Neural progenitor cell (in vitro differentiated cells): Measurements from ENCODE around the gene ARHGAP26. TPM values are rescaled to one million over a fixed set of nuclear protein-coding genes. Genes with fewer than 3 reads are reported as not detected.
A peak's percentile ranks its signal among the peaks of the same experiment; 100 is the strongest.

Source experiments
- DNase-seq: peaks from one replicate; pipeline ENCODE4 v3.0.0-alpha.2; 2016; ENCODE audit warnings: low spot score
- H2AFZ ChIP-seq: fragments of 200-600 bp; sonication (generic); replicated peaks from 2 replicates; pipeline ENCODE4 v1.6.1; 2016; ENCODE audit warnings: antibody characterized with exemption
- H3F3A ChIP-seq: fragments of 200-600 bp; sonication (generic); 2 replicates; pipeline ENCODE4 v1.6.1; 2016; ENCODE audit warnings: antibody characterized with exemption, low read depth
- H3K27ac ChIP-seq: fragments of 200-600 bp; sonication (generic); 2 replicates; pipeline ENCODE4 v1.5.1; 2016; ENCODE audit warnings: mild to moderate bottlenecking
- H3K27me3 ChIP-seq: fragments of 200-600 bp; sonication (generic); 2 replicates; pipeline ENCODE4 v1.6.1; 2016; ENCODE audit warnings: mild to moderate bottlenecking, moderate library complexity
- H3K36me3 ChIP-seq: fragments of 200-600 bp; sonication (generic); 2 replicates; pipeline ENCODE4 v1.5.1; 2016
- H3K4me1 ChIP-seq: fragments of 200-600 bp; sonication (generic); 2 replicates; pipeline ENCODE4 v1.6.1; 2016; ENCODE audit warnings: mixed run types
- H3K4me2 ChIP-seq: fragments of 200-600 bp; sonication (generic); 2 replicates; pipeline ENCODE4 v1.6.1; 2016
- H3K4me3 ChIP-seq: fragments of 200-600 bp; sonication (generic); 2 replicates; pipeline ENCODE4 v1.5.1; 2016
- H3K79me2 ChIP-seq: fragments of 200-600 bp; sonication (generic); 2 replicates; pipeline ENCODE4 v1.6.1; 2016; ENCODE audit warnings: low read depth
- H3K9ac ChIP-seq: fragments of 200-600 bp; sonication (generic); 2 replicates; pipeline ENCODE4 v1.6.1; 2016
- H3K9me3 ChIP-seq: fragments of 200-600 bp; sonication (generic); 2 replicates; pipeline ENCODE4 v1.5.1; 2016; ENCODE audit warnings: low read depth
- H4K20me1 ChIP-seq: fragments of 200-600 bp; sonication (generic); 2 replicates; pipeline ENCODE4 v1.6.1; 2016; ENCODE audit warnings: low read depth
- H3K27ac Mint-ChIP-seq: 3 replicates; pipeline ENCODE4 v1.8.0; 2021; ENCODE audit warnings: mixed read lengths
- H3K27me3 Mint-ChIP-seq: 2 replicates; pipeline ENCODE4 v1.8.0; 2022; ENCODE audit warnings: low read depth, mild to moderate bottlenecking, inconsistent platforms, moderate library complexity, mixed read lengths; ENCODE audit not compliant: insufficient read depth
- H3K36me3 Mint-ChIP-seq: 3 replicates; pipeline ENCODE4 v1.8.0; 2021; ENCODE audit warnings: mixed read lengths
- H3K4me1 Mint-ChIP-seq: 3 replicates; pipeline ENCODE4 v1.8.0; 2021; ENCODE audit warnings: mixed read lengths
- H3K4me3 Mint-ChIP-seq: 3 replicates; pipeline ENCODE4 v1.8.0; 2021; ENCODE audit warnings: mild to moderate bottlenecking, moderate library complexity, mixed read lengths
- H3K9me3 Mint-ChIP-seq: 3 replicates; pipeline ENCODE4 v1.8.0; 2020; ENCODE audit warnings: mixed read lengths
- EZH2 ChIP-seq: fragments of 200-600 bp; sonication (generic); IDR thresholded peaks from 2 replicates; pipeline ENCODE4 v1.6.1; 2017; ENCODE audit warnings: antibody characterized with exemption, mild to moderate bottlenecking, moderate library complexity
- EZH2phosphoT487 ChIP-seq: fragments of 200-600 bp; sonication (generic); IDR thresholded peaks from 2 replicates; pipeline ENCODE4 v1.6.1; 2017; ENCODE audit warnings: antibody characterized with exemption
- total RNA-seq: library from RNA; depleted of rRNA; stranded (reverse); fragments of >200 nt; gene quantifications from 2 replicates; pipeline ENCODE4 v1.2.3, GENCODE V29; 2015; ENCODE audit warnings: low replicate concordance
- TF ChIP-seq, protein P1 (sequence below): fragments of 200-600 bp; sonication (generic); IDR thresholded peaks from 2 replicates; pipeline ENCODE4 v1.5.1; 2017; ENCODE audit warnings: antibody characterized with exemption, mild to moderate bottlenecking

ARHGAP26 gene
- total RNA-seq, 1 donor from 2014 or later, result 7.0 TPM

DNA sequence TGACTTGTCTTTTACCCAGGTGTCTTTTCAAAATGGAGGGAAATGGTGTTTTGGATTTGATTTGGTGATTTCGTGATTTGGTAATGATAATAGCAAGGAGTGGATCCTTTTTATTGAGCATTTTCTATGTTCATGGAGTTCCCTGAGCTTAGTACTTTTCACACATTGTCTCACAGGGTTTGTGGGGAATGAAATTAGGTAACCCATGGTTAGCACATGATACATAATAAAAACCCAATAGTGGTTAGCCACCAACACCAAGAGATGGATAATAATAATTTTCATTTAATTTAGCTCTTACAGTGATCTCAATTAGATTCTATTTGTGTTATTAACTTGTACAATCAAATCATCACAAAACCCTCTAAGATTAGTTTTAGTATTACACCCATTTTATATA, 65.4 kb downstream of the ARHGAP26 start:
- H3K27ac Mint-ChIP-seq, result no peak overlapping the region
- no peak overlapping the region for H3K9ac ChIP-seq
- peaks cover 5% of the 10 kb centered on the region for H4K20me1 ChIP-seq
- no peak for TF ChIP-seq EZH2phosphoT487
- TF ChIP-seq, protein P1, sequence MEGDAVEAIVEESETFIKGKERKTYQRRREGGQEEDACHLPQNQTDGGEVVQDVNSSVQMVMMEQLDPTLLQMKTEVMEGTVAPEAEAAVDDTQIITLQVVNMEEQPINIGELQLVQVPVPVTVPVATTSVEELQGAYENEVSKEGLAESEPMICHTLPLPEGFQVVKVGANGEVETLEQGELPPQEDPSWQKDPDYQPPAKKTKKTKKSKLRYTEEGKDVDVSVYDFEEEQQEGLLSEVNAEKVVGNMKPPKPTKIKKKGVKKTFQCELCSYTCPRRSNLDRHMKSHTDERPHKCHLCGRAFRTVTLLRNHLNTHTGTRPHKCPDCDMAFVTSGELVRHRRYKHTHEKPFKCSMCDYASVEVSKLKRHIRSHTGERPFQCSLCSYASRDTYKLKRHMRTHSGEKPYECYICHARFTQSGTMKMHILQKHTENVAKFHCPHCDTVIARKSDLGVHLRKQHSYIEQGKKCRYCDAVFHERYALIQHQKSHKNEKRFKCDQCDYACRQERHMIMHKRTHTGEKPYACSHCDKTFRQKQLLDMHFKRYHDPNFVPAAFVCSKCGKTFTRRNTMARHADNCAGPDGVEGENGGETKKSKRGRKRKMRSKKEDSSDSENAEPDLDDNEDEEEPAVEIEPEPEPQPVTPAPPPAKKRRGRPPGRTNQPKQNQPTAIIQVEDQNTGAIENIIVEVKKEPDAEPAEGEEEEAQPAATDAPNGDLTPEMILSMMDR, result no peak
- TF ChIP-seq EZH2, result no peak
- peaks cover 3% of the 10 kb centered on the region for H3K27me3 Mint-ChIP-seq
- H3K9me3 Mint-ChIP-seq, result no peaks in the 10 kb centered on the region
- no peak overlapping the region for H3K27ac ChIP-seq
- no peaks in the 10 kb centered on the region for H3K36me3 Mint-ChIP-seq
- H3K4me1 Mint-ChIP-seq, result peaks cover 23% of the 10 kb centered on the region
- no peak overlapping the region for H3K4me3 Mint-ChIP-seq
- H3K4me2 ChIP-seq, result no peak overlapping the region
- H3K79me2 ChIP-seq, result no peaks in the 10 kb centered on the region
- H3K9me3 ChIP-seq, result no peaks in the 10 kb centered on the region
- H3K4me3 ChIP-seq, result no peak overlapping the region
- no peaks in the 10 kb centered on the region for H3K36me3 ChIP-seq
- peaks cover 9% of the 10 kb centered on the region for H3F3A ChIP-seq
- H3K27me3 ChIP-seq, result no peaks in the 10 kb centered on the region
- no peak overlapping the region for H2AFZ ChIP-seq
- H3K4me1 ChIP-seq, result peaks cover 15% of the 10 kb centered on the region
- no peak for DNase-seq

- Histone ChIP-seq H3K27ac (no peak overlapping the region), H3K36me3 (no peaks in the 10 kb centered on the region), H3K4me3 (no peak overlapping the region), H3F3A (peaks cover 10% of the 10 kb centered on the region), H3K79me2 (no peaks in the 10 kb centered on the region), H2AFZ (no peak overlapping the region), H3K9me3 (no peaks in the 10 kb centered on the region), H3K27me3 (no peaks in the 10 kb centered on the region), H3K4me2 (no peak overlapping the region), H3K9ac (no peak overlapping the region), H4K20me1 (peaks cover 5% of the 10 kb centered on the region), H3K4me1 (peaks cover 15% of the 10 kb centered on the region)
- Mint-ChIP-seq H3K27me3 (peaks cover 3% of the 10 kb centered on the region), H3K9me3 (no peaks in the 10 kb centered on the region), H3K4me1 (peaks cover 18% of the 10 kb centered on the region), H3K4me3 (no peak overlapping the region), H3K27ac (no peak overlapping the region), H3K36me3 (no peaks in the 10 kb centered on the region)
- DNase-seq, result no peak
- TF ChIP-seq, protein P1, result no peak
- TF ChIP-seq EZH2, result no peak
- no peak for TF ChIP-seq EZH2phosphoT487
These were observed 65.9 kb downstream of the ARHGAP26 start for GRCh38 chr5:142836048-142836447.

DNA sequence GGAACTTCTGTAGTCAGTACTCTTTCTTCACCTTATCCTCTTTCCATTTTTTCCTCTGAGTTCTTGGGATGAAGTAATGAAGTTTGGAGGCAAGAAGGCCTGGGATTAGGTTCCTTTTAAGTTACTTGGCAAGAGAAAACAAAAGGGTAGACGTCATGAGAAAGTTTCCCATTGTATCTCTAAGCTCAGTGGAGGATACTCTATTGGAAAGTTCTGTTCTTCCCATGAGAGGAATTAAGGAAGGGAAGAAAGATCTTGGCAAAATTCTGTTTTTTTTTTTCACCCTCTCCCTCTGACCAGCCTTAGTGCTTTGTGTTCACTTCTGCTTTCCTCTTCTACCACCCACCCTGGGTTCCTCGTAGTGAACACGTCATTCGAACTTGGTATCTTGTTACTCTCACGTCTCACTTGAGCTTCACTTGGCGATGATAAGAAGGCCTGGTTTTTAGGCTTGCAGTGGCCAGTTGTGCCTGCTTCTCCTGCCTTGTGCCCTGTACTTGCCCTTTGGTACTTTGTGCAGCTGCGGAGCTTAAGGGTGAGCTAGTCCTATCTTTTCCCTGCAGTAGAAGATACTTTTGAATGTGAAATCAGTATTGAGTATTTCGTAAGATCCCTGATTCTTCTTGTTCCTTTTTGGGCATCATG, 67.0 kb downstream of the ARHGAP26 start:
- Mint-ChIP-seq H3K4me1 (peaks cover 18% of the 10 kb centered on the region), H3K4me3 (no peak overlapping the region), H3K27ac (no peak overlapping the region), H3K27me3 (no peaks in the 10 kb centered on the region), H3K9me3 (no peaks in the 10 kb centered on the region), H3K36me3 (no peaks in the 10 kb centered on the region)
- H2AFZ ChIP-seq, result no peak overlapping the region
- H3K4me2 ChIP-seq, result peak overlapping the region; percentile 25
- no peaks in the 10 kb centered on the region for H3K79me2 ChIP-seq
- no peak overlapping the region for H3K9ac ChIP-seq
- H3K4me3 ChIP-seq, result no peak overlapping the region
- H3K27me3 ChIP-seq, result no peaks in the 10 kb centered on the region
- peak; percentile 35 for DNase-seq
- H3K9me3 ChIP-seq, result no peaks in the 10 kb centered on the region
- peaks cover 5% of the 10 kb centered on the region for H4K20me1 ChIP-seq
- peaks cover 22% of the 10 kb centered on the region for H3K4me1 ChIP-seq
- H3K36me3 ChIP-seq, result no peaks in the 10 kb centered on the region
- TF ChIP-seq, protein P1, result no peak
- no peak for TF ChIP-seq EZH2phosphoT487
- no peak for TF ChIP-seq EZH2
- H3F3A ChIP-seq, result peaks cover 14% of the 10 kb centered on the region
- H3K27ac ChIP-seq, result no peak overlapping the region
